Measurements from ENCODE around the gene PBX4.

- no peak for TF ChIP-seq POLR2A (IDR thresholded peaks at IDR 0.05; ENCODE audit: low read depth, low read length)
- TF ChIP-seq TAF1 (IDR thresholded peaks at IDR 0.05; ENCODE audit: borderline replicate concordance, low read depth, low read length): no peak
These were observed 60.4 kb downstream of the PBX4 start for GRCh38 chr19:19558055-19558454.
